Lung (tissue), 12 donors: ENCODE measurements around the gene DNAH10. TPM values are rescaled to one million over a fixed set of nuclear protein-coding genes. Genes with fewer than 3 reads are reported as not detected.

Experiments
- ATAC-seq: fragments of 200-7000 bp; cut with Tn5 transposase; one replicate; pipeline ENCODE4 v1.9.1; 2020; ENCODE audit warnings: moderate number of reproducible peaks; ENCODE audit not compliant: insufficient read depth, low FRiP score
- DNase-seq, 3 donors: peaks; one replicate each; pipeline ENCODE4 v3.0.0-alpha.2; 2013 to 2017
- H3K27ac ChIP-seq, 2 donors: one replicate each; pipeline ENCODE4 v1.5.1; 2013; ENCODE audit warnings: mild to moderate bottlenecking in 2 of 2, moderate library complexity in 2 of 2, control low read depth in 1 of 2, inconsistent platforms in 1 of 2, low read depth in 1 of 2, low read length in 1 of 2
- H3K27me3 ChIP-seq, 3 donors: one replicate each; pipeline ENCODE4 v1.5.1; 2013; ENCODE audit warnings: low read length in 2 of 3; ENCODE audit not compliant: control insufficient read depth in 3 of 3, insufficient read depth in 3 of 3
- H3K36me3 ChIP-seq, 4 donors: one replicate each; pipeline ENCODE4 v1.5.1; 2013; ENCODE audit warnings: low read length in 4 of 4, mild to moderate bottlenecking in 1 of 4, moderate library complexity in 1 of 4; ENCODE audit not compliant: control insufficient read depth in 4 of 4, insufficient read depth in 4 of 4
- H3K4me1 ChIP-seq, 5 donors: one replicate each; pipeline ENCODE4 v1.5.1; 2013; ENCODE audit warnings: low read length in 5 of 5, mild to moderate bottlenecking in 2 of 5, moderate library complexity in 1 of 5; ENCODE audit not compliant: control insufficient read depth in 5 of 5, insufficient read depth in 5 of 5
- H3K4me3 ChIP-seq: one replicate; pipeline ENCODE4 v1.5.1; 2013; ENCODE audit warnings: mild to moderate bottlenecking, control low read depth, moderate library complexity
- H3K9ac ChIP-seq, 2 donors: one replicate each; pipeline ENCODE4 v1.5.1; 2013; ENCODE audit warnings: low read length in 2 of 2, control low read depth in 1 of 2; ENCODE audit not compliant: insufficient read depth in 1 of 2
- H3K9me3 ChIP-seq, 4 donors: one replicate each; pipeline ENCODE4 v1.5.1; 2013; ENCODE audit warnings: low read length in 3 of 4, mild to moderate bottlenecking in 1 of 4, moderate library complexity in 1 of 4; ENCODE audit not compliant: control insufficient read depth in 4 of 4, insufficient read depth in 3 of 4
- whole genome bisulfite sequencing, 2 donors: extraction: QIAGEN DNeasy Blood & Tissue Kit; methylation state at CpG; one replicate each; pipeline ENCODE4 v1.1.7; 2013; 5-methylcytosine and 5-hydroxymethylcytosine counted together
- polyA plus RNA-seq, 2 donors: library from polyadenylated mRNA; stranded (reverse); fragments of 200-250 nt; gene quantifications; one replicate each; pipeline ENCODE4 v1.2.1, GENCODE V29; 2013
- total RNA-seq, 2 donors: library from RNA; depleted of rRNA in 1 of 2; stranded (reverse); fragments of >200 nt in 1 of 2; gene quantifications; one replicate each; pipeline ENCODE4 v1.2.1, GENCODE V29; 2014 to 2021
- TF ChIP-seq, protein P1 (sequence below): IDR thresholded peaks from 2 replicates; pipeline ENCODE4 v1.5.1; 2012; ENCODE audit warnings: mild to moderate bottlenecking; ENCODE audit errors: control extremely low read depth, extremely low read depth
- donor health status: control.
- donor health status: control.
- donor health status: Bipolar disorder and iron deficiency.
- donor health status: healthy.
- donor health status: DM: yes; HTN: yes; CAD: no.

The DNAH10 gene
- total and polyA plus RNA-seq, 4 donors: 2.0 to 21.7 (median 9.1) TPM

DNA sequence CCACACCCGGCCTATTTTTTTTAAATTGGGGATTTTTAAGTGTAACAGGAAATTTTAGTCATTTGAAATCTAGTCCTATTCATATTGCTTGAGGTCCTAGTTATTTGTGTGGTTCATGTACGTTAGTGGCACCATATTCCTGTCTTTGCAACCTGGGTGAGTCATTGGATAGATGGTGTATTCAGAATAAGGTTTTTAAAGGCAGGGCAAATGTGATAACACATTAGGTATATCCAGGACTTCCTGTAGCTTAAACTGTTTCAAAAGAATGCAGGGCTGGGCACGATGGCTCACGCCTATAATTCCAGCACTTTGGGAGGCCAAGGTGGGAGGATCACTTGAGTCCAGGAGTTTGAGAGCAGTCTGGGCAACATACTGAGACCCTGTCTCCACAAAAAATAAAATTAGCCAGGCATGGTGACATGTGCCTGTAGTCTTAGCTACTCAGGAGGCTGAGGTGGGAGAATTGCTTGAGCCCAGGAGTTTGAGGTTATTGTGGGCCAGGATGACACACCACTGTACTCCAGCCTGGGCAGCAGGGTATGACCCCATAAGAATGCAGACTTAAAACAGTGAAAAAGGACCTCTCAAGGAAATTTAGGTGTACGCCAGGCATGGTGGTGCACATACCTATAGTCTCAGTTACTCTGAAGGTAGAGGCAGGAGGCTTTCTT is 41.8 kb upstream of the DNAH10 start:
- 73 to 85% methylated on average over 5 of the region's 5 CpGs for WGBS, 2 donors
- no peaks in the 10 kb centered on the region for H3K27me3 ChIP-seq
- TF ChIP-seq, protein P1, sequence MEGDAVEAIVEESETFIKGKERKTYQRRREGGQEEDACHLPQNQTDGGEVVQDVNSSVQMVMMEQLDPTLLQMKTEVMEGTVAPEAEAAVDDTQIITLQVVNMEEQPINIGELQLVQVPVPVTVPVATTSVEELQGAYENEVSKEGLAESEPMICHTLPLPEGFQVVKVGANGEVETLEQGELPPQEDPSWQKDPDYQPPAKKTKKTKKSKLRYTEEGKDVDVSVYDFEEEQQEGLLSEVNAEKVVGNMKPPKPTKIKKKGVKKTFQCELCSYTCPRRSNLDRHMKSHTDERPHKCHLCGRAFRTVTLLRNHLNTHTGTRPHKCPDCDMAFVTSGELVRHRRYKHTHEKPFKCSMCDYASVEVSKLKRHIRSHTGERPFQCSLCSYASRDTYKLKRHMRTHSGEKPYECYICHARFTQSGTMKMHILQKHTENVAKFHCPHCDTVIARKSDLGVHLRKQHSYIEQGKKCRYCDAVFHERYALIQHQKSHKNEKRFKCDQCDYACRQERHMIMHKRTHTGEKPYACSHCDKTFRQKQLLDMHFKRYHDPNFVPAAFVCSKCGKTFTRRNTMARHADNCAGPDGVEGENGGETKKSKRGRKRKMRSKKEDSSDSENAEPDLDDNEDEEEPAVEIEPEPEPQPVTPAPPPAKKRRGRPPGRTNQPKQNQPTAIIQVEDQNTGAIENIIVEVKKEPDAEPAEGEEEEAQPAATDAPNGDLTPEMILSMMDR: no peak
- DNase-seq: no peak
- H3K9ac ChIP-seq: no peak overlapping the region
- no peak overlapping the region for H3K4me3 ChIP-seq
- no peak overlapping the region for H3K27ac ChIP-seq
- ATAC-seq: no peak
- no peaks in the 10 kb centered on the region for H3K9me3 ChIP-seq
- peaks cover 3 to 12% (median 9%) of the 10 kb centered on the region in 4 donors for H3K36me3 ChIP-seq
- H3K4me1 ChIP-seq: peaks cover 0 to 4% (median 3%) of the 10 kb centered on the region in 5 donors

GRCh38 chr12:123721245-123721644 is 40.9 kb upstream of the DNAH10 start:
- DNase-seq (no peak), ATAC-seq (no peak)
- no peak overlapping the region for H3K4me3 ChIP-seq
- H3K27ac ChIP-seq: no peak overlapping the region
- 97% methylated on average over 2 of the region's 2 CpGs for WGBS, 2 donors
- no peak overlapping the region for H3K9ac ChIP-seq
- TF ChIP-seq, protein P1: no peak
- H3K4me1 ChIP-seq: peaks cover 0 to 4% (median 3%) of the 10 kb centered on the region in 5 donors
- H3K36me3 ChIP-seq: peaks cover 3 to 15% (median 11%) of the 10 kb centered on the region in 4 donors
- no peaks in the 10 kb centered on the region for H3K9me3 ChIP-seq
- H3K27me3 ChIP-seq: no peaks in the 10 kb centered on the region

DNA sequence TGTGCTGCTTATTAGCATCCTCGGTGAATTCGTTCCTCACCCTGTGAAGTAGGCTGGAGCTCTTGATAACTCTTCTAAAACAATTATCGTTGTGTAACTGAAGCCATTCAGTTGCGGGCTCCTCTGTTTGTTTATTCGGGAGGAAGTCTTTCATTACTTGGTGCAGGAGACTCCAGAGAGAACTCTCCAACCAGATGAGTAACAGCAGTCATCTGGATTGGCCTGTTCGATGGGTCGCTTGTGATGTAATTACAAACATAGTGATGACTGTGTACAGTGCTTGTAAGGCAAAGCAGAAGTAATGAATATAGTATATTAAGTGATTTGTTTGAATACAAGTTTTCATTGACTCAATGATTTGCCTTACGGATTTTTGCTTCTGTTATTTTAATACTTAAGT is 39.1 kb upstream of the DNAH10 start:
- 60 to 75% methylated on average over 8 of the region's 8 CpGs for WGBS, 2 donors
- no peaks in the 10 kb centered on the region for H3K27me3 ChIP-seq
- TF ChIP-seq, protein P1: no peak
- ATAC-seq (no peak), DNase-seq (no peak)
- H3K4me3 ChIP-seq: no peak overlapping the region
- peaks cover 0 to 4% (median 3%) of the 10 kb centered on the region in 5 donors for H3K4me1 ChIP-seq
- no peak overlapping the region for H3K9ac ChIP-seq
- H3K9me3 ChIP-seq: no peaks in the 10 kb centered on the region
- H3K27ac ChIP-seq: no peak overlapping the region
- H3K36me3 ChIP-seq: peaks cover 9 to 18% (median 16%) of the 10 kb centered on the region in 4 donors

DNA sequence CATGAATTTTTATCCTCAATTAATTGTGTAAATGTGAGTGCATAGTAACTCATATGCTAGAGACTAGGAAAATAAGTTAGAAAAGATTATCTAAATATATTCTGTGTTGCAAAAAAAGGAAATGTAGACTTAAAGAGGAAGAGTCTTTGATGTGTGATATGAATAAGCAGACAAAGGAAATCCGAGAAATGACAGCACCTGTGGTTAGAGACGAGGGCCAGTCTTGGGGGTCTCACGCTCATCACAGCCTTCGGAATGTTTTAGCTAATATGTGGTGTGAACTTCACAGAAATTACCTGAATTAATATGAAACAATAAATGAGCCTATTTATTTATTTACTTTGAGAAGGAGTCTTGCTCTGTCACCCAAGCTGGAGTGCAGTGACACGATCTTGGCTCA is 38.3 kb upstream of the DNAH10 start:
- no peak overlapping the region for H3K27ac ChIP-seq
- H3K4me1 ChIP-seq: peaks cover 0 to 4% (median 3%) of the 10 kb centered on the region in 5 donors
- ATAC-seq (no peak), DNase-seq (no peak)
- H3K27me3 ChIP-seq: no peaks in the 10 kb centered on the region
- peaks cover 13 to 26% (median 20%) of the 10 kb centered on the region in 4 donors for H3K36me3 ChIP-seq
- H3K9me3 ChIP-seq: no peaks in the 10 kb centered on the region
- H3K4me3 ChIP-seq: no peak overlapping the region
- WGBS, 2 donors: 48 to 70% methylated on average over 5 of the region's 5 CpGs
- TF ChIP-seq, protein P1: no peak
- H3K9ac ChIP-seq: no peak overlapping the region
